Epithelial cell of proximal tubule (primary cell): ENCODE results near the gene FBN2. TPM values are rescaled to one million over a fixed set of nuclear protein-coding genes. Genes with fewer than 3 reads are reported as not detected.

Source experiments
- DNase-seq: peaks from one replicate; pipeline ENCODE4 v3.0.0-alpha.2; 2011; ENCODE audit warnings: low read depth
- H3K4me3 ChIP-seq: 2 replicates; pipeline ENCODE4 v1.5.1; 2011; ENCODE audit warnings: low read depth, mild to moderate bottlenecking, low read length
- CTCF ChIP-seq: conservative IDR thresholded peaks from 2 replicates; pipeline ENCODE4 v1.5.1; 2012; ENCODE audit warnings: low read depth, mild to moderate bottlenecking, low read length
- total RNA-seq: library from RNA; depleted of rRNA; stranded (reverse); fragments of >200 nt; gene quantifications from 2 replicates; pipeline ENCODE4 v1.2.3, GENCODE V29; 2015

Gene FBN2
- total RNA-seq, 1 donor from 2014 or later = 7.6 TPM

DNA sequence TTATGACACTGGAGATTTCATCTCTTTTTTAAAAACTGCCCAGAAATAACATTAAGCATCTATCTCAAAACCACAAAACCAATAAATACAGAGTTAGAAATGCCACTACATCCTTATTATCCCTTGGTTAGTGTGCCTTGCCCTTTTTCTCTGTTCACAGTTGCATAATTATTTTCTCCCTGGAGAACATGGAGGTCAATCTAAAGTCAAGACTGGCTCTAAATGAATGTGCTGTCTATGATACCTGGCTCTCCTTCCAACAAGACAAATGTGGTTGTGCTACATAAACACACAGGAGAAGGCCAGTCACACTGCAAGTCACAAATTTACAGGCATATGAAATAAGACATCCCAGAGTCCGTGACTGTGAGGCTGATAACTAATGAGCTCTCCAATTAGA is 2.8 kb downstream of the FBN2 start:
- no peak for TF ChIP-seq CTCF
- DNase-seq = no peak
- no peak overlapping the region for H3K4me3 ChIP-seq

DNA sequence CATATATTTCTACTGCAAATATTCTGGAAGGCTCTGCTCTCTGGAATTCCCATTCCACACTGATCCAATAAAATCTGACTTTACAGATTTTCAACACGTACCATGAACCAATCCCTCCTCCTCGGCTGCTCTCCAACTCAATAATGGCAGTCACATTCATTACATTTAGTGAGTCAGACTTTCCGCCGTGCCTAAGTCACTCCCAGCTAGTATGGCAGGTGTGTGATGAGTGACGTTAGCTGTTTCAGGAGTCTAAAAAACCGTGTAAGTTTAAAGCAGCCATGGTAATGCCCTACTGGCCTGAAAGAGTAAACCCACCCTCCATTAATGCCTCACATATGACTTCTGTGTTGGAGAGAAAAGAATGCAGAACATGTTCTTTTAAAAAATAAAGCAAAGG is 3.3 kb downstream of the FBN2 start:
- H3K4me3 ChIP-seq = no peak overlapping the region
- no peak for DNase-seq

GRCh38 chr5:128532776-128533175 is 5.3 kb downstream of the FBN2 start:
- DNase-seq = no peak
- TF ChIP-seq CTCF = no peak
- H3K4me3 ChIP-seq = no peak overlapping the region

More for the DNA sequence above, 3.3 kb downstream of the FBN2 start:
- TF ChIP-seq CTCF = no peak

DNA sequence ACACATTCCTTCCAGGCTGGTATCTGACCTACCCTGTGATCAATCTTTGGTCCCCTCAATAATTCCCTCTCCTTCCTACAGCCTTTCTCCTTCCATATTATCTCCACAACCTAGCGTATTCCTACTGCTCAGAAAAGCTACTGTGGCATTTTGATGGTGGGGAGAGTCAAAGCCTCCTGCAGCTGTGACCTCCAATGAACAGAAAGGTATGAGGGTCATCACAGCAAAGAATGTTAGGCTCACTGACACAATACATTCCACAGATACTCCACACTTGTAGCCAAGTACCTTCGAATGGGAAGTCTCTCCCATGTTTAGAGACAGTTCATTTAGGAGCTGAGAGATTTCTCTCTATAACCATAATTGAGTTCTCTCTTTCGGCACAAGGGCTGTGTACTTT is 5.9 kb downstream of the FBN2 start:
- DNase-seq = no peak
- H3K4me3 ChIP-seq = no peak overlapping the region
- TF ChIP-seq CTCF = no peak

DNA sequence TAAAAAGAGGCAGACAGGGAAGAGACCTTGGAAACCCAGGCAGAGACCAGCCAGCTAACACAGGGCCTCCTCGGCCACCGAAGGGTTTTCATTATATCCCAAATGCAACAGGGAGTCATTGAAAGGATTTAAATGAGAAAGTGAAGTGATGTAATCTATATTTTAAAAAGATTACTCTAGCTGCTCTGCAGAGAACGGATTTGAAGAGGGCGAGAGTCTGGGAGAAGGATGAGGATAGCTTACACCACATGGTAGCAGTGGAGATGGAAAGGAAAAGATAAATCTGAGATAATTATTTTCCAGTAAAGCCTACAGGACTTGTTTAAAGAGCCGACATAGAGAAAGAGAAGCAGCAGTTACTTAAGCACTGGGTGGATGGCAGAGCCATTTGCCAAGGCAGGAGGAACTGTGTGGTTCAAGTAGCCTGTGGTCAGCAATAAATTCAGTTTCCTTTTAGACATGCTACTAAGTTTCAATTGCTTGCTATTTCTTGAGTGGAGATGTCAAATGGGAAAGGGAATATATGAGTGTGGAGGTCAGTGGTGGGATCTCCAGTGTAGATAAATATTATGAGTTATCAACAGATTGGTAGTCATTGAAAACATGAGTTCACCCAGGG is 9.3 kb downstream of the FBN2 start:
- no peak for DNase-seq
- no peak overlapping the region for H3K4me3 ChIP-seq
- TF ChIP-seq CTCF = no peak

DNA sequence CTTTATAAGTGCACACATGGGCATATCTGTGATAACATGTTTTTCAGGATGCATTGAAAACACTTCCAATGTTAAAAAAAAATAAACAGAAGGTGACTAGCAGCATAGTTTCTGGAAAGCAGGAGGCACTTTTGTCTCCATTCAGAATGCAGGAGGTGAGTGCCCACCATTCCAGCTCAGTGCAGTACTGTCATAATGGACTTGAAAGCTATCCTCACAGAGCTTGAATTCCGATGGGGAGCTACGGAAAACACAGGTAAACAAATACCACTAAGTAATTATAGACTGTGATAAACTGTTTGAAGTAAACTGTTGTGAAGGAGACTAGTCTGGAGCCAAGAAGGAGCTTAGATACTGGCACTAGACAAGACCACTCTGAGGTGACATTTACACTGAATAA is 9.9 kb downstream of the FBN2 start:
- DNase-seq = no peak
- no peak overlapping the region for H3K4me3 ChIP-seq
- TF ChIP-seq CTCF = no peak

GRCh38 chr5:128527077-128527476 is 11.0 kb downstream of the FBN2 start:
- no peak for TF ChIP-seq CTCF
- DNase-seq = no peak
- no peak overlapping the region for H3K4me3 ChIP-seq
